Gastrocnemius medialis (tissue), 4 donors: ENCODE data around the gene SRSF2.

Experiments used
- CTCF ChIP-seq, 5 experiments: fragments of 450-650 bp in 3 of 5; fragments of 200-600 bp in 2 of 5; sonication (generic) in 2 of 5; IDR thresholded peaks in 4 of 5; conservative IDR thresholded peaks in 1 of 5; 1 replicate in 4 of 5; 2 replicates in 1 of 5; pipeline ENCODE4 v1.5.1; 2016 to 2019; ENCODE audit warnings: antibody characterized with exemption in 5 of 5, mild to moderate bottlenecking in 3 of 5, moderate library complexity in 3 of 5
- POLR2A ChIP-seq, 2 donors: fragments of 450-650 bp; IDR thresholded peaks; one replicate each; pipeline ENCODE4 v1.6.1; 2017; ENCODE audit warnings: antibody characterized with exemption in 2 of 2, mild to moderate bottlenecking in 2 of 2, moderate library complexity in 2 of 2

GRCh38 chr17:76783146-76783545 is 46.0 kb upstream of the SRSF2 start:
- TF ChIP-seq CTCF (IDR thresholded peaks at IDR 0.05 in 4 of 5, conservative IDR thresholded peaks at IDR 0.05 in 1 of 5): no peak
- no peak for TF ChIP-seq POLR2A (IDR thresholded peaks at IDR 0.05)
